ENCODE data around the gene LRRC59.

GRCh38 chr17:50370052-50370451 is 27.3 kb downstream of the LRRC59 start:
- no peak for TF ChIP-seq CTCF (IDR thresholded peaks at IDR 0.05)
- TF ChIP-seq POLR2A (IDR thresholded peaks at IDR 0.05): no peak

All from lower leg skin (tissue), 3 donors.